ENCODE data around the gene RNF113B. TPM values are rescaled to one million over a fixed set of nuclear protein-coding genes. Genes with fewer than 3 reads are reported as not detected.

RNF113B gene
- total and polyA plus RNA-seq, 12 donors = 0.15 to 0.27 TPM; not detected in 10

DNA sequence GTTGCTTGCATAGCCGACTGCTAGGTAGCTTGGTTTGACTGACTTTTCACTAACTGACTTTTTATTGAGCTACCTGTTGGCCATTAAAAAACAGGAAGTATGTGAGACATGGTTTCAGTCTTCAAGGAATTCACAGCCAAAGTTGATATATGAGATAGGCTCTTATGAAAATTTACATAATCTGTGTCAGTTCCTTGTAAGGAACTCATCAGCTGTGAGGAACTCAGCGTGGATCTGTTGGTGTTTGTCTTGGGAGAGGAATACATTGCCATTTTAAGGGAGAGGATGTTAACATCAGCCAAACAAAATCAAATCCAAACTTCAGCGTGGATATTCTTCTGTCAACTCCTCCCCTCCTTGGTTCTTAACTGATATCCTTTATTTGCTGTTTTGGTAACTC is 2.0 kb downstream of the RNF113B start:
- Histone ChIP-seq H3K27me3 (no peaks in the 10 kb centered on the region), H3K4me1 (replicated peaks in 1 of 2) (peaks cover 37 to 41% of the 10 kb centered on the region in 2 donors), H3K36me3 (replicated peaks in 1 of 2) (no peaks in the 10 kb centered on the region), H3K9me3 (replicated peaks in 1 of 3) (no peaks in the 10 kb centered on the region), H3K4me3 (no peak overlapping the region), H3K27ac (peak overlapping the region in 4 of 5 donors; percentile 43 to 95 (median 86))
- DNase-seq = no peak
- WGBS, 4 donors = 46 to 58% (median 49%) methylated on average over 3 of the region's 3 CpGs
- no peak for TF ChIP-seq POLR2A (IDR thresholded peaks at IDR 0.05)
- TF ChIP-seq, protein P1, sequence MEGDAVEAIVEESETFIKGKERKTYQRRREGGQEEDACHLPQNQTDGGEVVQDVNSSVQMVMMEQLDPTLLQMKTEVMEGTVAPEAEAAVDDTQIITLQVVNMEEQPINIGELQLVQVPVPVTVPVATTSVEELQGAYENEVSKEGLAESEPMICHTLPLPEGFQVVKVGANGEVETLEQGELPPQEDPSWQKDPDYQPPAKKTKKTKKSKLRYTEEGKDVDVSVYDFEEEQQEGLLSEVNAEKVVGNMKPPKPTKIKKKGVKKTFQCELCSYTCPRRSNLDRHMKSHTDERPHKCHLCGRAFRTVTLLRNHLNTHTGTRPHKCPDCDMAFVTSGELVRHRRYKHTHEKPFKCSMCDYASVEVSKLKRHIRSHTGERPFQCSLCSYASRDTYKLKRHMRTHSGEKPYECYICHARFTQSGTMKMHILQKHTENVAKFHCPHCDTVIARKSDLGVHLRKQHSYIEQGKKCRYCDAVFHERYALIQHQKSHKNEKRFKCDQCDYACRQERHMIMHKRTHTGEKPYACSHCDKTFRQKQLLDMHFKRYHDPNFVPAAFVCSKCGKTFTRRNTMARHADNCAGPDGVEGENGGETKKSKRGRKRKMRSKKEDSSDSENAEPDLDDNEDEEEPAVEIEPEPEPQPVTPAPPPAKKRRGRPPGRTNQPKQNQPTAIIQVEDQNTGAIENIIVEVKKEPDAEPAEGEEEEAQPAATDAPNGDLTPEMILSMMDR (IDR thresholded peaks at IDR 0.05) = no peak
- intact Hi-C loops (cut with DNase I) = no loop called here

DNA sequence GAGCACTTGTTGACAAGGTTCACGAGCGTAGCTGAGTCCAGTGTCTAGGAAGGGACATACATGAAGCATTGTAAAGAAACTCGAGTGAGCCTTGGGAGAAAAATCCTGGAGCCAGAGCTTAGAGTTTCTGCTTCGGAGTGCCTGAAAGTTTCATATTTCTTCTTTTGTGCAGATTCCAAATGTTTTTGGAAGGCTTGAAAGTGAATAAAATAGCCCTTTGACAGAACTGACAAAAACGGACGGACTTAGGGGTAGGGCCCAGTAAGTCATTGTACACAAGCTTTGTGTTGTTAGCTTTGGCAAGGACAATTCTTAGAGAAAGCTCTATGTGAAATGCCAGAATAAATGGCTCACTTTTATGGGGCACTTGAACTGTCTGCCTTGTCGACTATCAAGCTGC is 2.8 kb downstream of the RNF113B start:
- Histone ChIP-seq H3K36me3 (replicated peaks in 1 of 2) (no peaks in the 10 kb centered on the region), H3K27ac (peak overlapping the region; percentile 43 to 95 (median 86)), H3K27me3 (no peaks in the 10 kb centered on the region), H3K4me3 (peak overlapping the region in 1 of 4 donors; percentile 3), H3K9me3 (replicated peaks in 1 of 3) (no peaks in the 10 kb centered on the region), H3K4me1 (replicated peaks in 1 of 2) (peaks cover 37 to 45% of the 10 kb centered on the region in 2 donors)
- DNase-seq = no peak
- WGBS, 4 donors = 21 to 36% (median 32%) methylated on average over 7 of the region's 7 CpGs
- intact Hi-C loops (cut with DNase I) = no loop called here
- TF ChIP-seq POLR2A (IDR thresholded peaks at IDR 0.05) = no peak
- TF ChIP-seq, protein P1 (IDR thresholded peaks at IDR 0.05) = no peak

DNA sequence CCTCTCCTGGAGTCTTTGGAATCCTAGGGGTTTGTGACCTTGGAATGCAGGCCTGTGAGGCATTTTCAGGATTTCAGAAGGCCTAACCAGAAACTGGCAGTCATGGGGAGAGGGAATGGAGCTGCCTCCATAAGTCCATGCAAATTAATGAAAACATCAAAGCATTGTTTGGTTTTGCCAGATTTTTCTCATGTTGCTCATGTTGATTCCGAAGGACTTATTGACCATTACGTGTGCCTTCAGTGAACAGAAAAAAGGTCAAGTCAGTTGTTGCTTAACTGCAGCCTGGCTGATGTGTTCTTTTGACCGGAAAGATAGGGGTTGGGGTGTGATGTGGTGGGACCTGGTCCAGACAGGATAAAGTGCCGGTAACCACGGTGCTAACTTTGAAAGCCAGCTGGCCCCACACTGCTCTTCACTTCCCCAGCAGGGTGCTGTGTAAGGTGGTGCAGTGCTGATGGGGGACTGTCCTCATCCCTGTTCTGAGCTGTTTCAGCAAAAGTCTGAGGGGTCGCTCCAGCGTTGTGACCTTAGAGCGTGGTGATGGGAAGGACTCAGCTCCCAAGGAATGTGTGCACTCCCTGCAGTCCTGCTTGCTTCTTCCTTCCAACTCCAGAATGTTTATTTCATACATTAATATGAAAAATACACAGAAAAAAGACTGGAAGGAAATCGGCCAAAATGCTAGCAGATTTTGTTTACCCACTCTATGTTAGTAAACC is 3.5 kb downstream of the RNF113B start:
- H3K27me3 ChIP-seq = no peaks in the 10 kb centered on the region
- peaks cover 37 to 45% of the 10 kb centered on the region in 2 donors for H3K4me1 ChIP-seq (replicated peaks in 1 of 2)
- H3K36me3 ChIP-seq (replicated peaks in 1 of 2) = no peaks in the 10 kb centered on the region
- WGBS, 4 donors = 19 to 27% (median 24%) methylated on average over 8 to 9 of the region's 9 CpGs
- peak in 6 of 7 donors; percentile 65 to 83 (median 74) for DNase-seq
- TF ChIP-seq, protein P1 (IDR thresholded peaks at IDR 0.05) = no peak
- TF ChIP-seq POLR2A (IDR thresholded peaks at IDR 0.05) = peak in 1 of 2 donors; percentile 45
- peak overlapping the region in 1 of 4 donors; percentile 3 for H3K4me3 ChIP-seq
- peak overlapping the region; percentile 43 to 95 (median 86) for H3K27ac ChIP-seq
- intact Hi-C loops (cut with DNase I) = no loop called here
- H3K9me3 ChIP-seq (replicated peaks in 1 of 3) = no peaks in the 10 kb centered on the region

DNA sequence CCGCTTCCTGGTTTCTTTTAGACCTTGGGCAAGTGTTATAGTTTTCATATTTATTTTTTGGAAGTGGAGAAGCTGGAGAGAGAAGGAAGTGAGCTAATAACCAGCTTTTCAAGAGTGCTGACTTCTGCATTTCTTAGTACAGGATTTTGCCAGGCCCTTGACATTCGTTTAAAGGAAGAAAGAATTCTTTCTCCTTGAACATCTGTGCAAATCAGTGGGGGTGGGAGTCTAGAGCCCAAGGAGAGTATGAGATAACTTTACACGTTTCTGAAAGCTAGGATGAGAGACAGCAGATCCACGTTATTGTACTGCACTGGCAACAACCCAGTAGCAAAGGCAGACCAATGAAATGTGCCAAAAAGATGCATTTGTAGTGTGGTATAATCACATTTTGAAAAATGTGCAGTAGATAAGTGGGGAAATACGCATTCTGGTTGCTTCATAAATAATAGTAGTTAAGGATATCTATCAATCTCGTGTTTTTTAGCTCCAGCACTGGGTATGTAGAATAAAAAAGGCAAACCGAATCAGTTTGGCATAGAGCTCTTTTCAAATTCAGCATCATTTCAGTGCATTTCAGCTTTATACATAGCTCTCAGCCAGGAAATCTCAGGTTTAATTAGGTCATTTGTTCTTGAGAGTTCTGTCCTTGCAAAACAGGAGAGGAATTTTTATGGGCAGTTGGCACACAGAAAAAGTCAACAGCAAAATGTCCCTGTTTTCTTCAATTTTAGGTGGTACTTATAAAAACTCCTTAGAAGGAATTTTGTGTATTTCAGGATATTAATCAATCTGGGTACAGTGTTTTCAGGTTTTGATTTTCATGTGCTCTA is 4.3 kb downstream of the RNF113B start:
- 15 to 19% (median 18%) methylated on average over 7 of the region's 7 CpGs for WGBS, 4 donors
- no peaks in the 10 kb centered on the region for H3K27me3 ChIP-seq
- no peaks in the 10 kb centered on the region for H3K9me3 ChIP-seq (replicated peaks in 1 of 3)
- H3K4me3 ChIP-seq = peak overlapping the region in 1 of 4 donors; percentile 5
- peaks cover 37 to 45% of the 10 kb centered on the region in 2 donors for H3K4me1 ChIP-seq (replicated peaks in 1 of 2)
- TF ChIP-seq, protein P1 (IDR thresholded peaks at IDR 0.05) = no peak
- TF ChIP-seq POLR2A (IDR thresholded peaks at IDR 0.05) = no peak
- no peaks in the 10 kb centered on the region for H3K36me3 ChIP-seq (replicated peaks in 1 of 2)
- DNase-seq = peak in 1 of 7 donors; percentile 51
- peak overlapping the region; percentile 43 to 95 (median 86) for H3K27ac ChIP-seq
- intact Hi-C loops (cut with DNase I) = no loop called here

Measured in adrenal gland (tissue), 12 donors.